ENCODE results near the gene NOL4L. TPM values are rescaled to one million over a fixed set of nuclear protein-coding genes. Genes with fewer than 3 reads are reported as not detected.

NOL4L gene
- total RNA-seq, 2 donors from 2014 or later = 18.0 to 59.7 TPM

DNA sequence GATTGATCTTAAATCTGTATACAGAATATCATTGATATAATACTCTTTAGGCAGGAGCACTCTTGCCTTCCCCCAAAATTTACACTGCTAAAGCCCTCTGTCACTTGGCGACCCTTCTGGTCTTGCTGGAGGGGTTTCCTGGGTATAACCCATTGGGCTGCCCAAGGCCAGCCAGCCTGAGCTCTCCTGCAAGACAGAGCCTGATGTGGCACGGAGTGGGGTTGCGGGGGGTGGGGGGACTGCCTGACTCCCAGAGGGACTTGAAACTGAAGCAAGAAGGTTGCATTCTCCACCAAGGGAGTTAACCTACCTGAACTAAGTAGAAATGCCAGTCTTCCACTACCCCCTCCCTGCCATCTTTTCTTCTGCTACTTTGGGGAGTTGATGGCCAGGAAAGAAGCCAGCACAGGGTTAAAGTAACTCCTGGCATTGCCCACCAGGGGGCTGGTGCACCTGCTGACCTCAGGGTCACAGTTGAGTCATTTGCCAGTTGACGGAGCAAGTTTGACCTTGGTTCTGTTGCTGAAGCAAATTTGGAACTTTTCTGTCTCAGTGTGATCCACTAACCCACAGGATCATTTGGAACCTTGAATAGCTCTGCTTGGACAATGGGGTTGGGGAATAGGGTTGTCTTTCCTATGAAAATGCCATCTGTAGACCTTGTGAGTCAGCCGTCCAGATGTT is 147.6 kb downstream of the NOL4L start:
- H3K4me1 ChIP-seq (replicated peaks) = no peaks in the 10 kb centered on the region
- no peak overlapping the region for H3K27ac ChIP-seq
- no peak overlapping the region for H3K4me3 ChIP-seq
- H3K36me3 ChIP-seq = peaks cover 9 to 10% of the 10 kb centered on the region in 2 donors
- no peaks in the 10 kb centered on the region for H3K27me3 ChIP-seq (replicated peaks; ENCODE audit: insufficient read depth)
- TF ChIP-seq POLR2A (IDR thresholded peaks at IDR 0.05) (no peak), POLR2AphosphoS5 (IDR thresholded peaks at IDR 0.05) (no peak)
- TF ChIP-seq, protein P1, sequence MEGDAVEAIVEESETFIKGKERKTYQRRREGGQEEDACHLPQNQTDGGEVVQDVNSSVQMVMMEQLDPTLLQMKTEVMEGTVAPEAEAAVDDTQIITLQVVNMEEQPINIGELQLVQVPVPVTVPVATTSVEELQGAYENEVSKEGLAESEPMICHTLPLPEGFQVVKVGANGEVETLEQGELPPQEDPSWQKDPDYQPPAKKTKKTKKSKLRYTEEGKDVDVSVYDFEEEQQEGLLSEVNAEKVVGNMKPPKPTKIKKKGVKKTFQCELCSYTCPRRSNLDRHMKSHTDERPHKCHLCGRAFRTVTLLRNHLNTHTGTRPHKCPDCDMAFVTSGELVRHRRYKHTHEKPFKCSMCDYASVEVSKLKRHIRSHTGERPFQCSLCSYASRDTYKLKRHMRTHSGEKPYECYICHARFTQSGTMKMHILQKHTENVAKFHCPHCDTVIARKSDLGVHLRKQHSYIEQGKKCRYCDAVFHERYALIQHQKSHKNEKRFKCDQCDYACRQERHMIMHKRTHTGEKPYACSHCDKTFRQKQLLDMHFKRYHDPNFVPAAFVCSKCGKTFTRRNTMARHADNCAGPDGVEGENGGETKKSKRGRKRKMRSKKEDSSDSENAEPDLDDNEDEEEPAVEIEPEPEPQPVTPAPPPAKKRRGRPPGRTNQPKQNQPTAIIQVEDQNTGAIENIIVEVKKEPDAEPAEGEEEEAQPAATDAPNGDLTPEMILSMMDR (IDR thresholded peaks at IDR 0.05) = no peak
- 84% methylated on average over 5 of the region's 5 CpGs for WGBS
- no peaks in the 10 kb centered on the region for H3K9me3 ChIP-seq
- DNase-seq (ENCODE audit: low spot score) = no peak
- intact Hi-C loops (cut with DNase I) = no loop called here

DNA sequence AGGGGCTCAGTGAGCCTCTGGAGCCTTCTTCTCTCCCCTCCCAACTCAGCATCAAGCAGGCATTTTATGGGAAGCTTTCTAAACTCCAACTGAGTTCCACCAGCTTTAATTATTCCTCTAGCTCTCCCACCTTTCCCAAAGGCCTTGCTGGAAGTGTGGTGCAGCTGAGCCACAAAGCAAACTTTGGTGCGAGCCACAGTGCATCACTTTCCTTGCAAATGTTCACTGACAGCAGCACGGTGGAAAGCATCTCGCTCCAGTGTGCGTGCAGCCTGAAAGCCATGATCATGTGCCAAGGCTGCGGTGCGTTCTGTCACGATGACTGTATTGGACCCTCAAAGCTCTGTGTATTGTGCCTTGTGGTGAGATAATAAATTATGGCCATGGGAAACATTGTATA is 148.2 kb downstream of the NOL4L start:
- intact Hi-C loops (cut with DNase I) = no loop called here
- no peaks in the 10 kb centered on the region for H3K27me3 ChIP-seq (replicated peaks; ENCODE audit: insufficient read depth)
- peaks cover 9 to 10% of the 10 kb centered on the region in 2 donors for H3K36me3 ChIP-seq
- no peaks in the 10 kb centered on the region for H3K4me1 ChIP-seq (replicated peaks)
- no peaks in the 10 kb centered on the region for H3K9me3 ChIP-seq
- TF ChIP-seq, protein P1 (IDR thresholded peaks at IDR 0.05) = no peak
- no peak for TF ChIP-seq POLR2AphosphoS5 (IDR thresholded peaks at IDR 0.05)
- no peak for TF ChIP-seq POLR2A (IDR thresholded peaks at IDR 0.05)
- DNase-seq (ENCODE audit: low spot score) = no peak
- no peak overlapping the region for H3K27ac ChIP-seq
- no peak overlapping the region for H3K4me3 ChIP-seq
- 95% methylated on average over 7 of the region's 7 CpGs for WGBS

DNA sequence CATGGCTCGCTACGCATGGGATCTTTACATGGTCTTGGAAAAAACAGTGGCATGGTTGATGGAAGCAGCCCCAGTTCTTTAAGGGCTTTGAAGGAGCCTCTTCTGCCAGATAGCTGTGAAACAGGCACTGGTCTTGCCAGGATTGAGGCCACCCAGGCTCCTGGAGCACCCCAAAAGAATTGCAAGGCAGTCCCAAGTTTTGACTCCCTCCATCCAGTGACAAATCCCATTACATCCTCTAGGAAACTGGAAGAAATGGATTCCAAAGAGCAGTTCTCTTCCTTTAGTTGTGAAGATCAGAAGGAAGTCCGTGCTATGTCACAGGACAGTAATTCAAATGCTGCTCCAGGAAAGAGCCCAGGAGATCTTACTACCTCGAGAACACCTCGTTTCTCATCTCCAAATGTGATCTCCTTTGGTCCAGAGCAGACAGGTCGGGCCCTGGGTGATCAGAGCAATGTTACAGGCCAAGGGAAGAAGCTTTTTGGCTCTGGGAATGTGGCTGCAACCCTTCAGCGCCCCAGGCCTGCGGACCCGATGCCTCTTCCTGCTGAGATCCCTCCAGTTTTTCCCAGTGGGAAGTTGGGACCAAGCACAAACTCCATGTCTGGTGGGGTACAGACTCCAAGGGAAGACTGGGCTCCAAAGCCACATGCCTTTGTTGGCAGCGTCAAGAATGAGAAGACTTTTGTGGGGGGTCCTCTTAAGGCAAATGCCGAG is 148.8 kb downstream of the NOL4L start:
- no peak overlapping the region for H3K27ac ChIP-seq
- H3K9me3 ChIP-seq = no peaks in the 10 kb centered on the region
- no peak for DNase-seq (ENCODE audit: low spot score)
- WGBS = 93% methylated on average over 11 of the region's 11 CpGs
- TF ChIP-seq POLR2AphosphoS5 (IDR thresholded peaks at IDR 0.05) (no peak), POLR2A (IDR thresholded peaks at IDR 0.05) (no peak)
- TF ChIP-seq, protein P1 (IDR thresholded peaks at IDR 0.05) = no peak
- no peak overlapping the region for H3K4me3 ChIP-seq
- intact Hi-C loops (cut with DNase I) = no loop called here
- H3K27me3 ChIP-seq (replicated peaks; ENCODE audit: insufficient read depth) = no peaks in the 10 kb centered on the region
- H3K36me3 ChIP-seq = peaks cover 9 to 15% of the 10 kb centered on the region in 2 donors
- H3K4me1 ChIP-seq (replicated peaks) = no peaks in the 10 kb centered on the region

DNA sequence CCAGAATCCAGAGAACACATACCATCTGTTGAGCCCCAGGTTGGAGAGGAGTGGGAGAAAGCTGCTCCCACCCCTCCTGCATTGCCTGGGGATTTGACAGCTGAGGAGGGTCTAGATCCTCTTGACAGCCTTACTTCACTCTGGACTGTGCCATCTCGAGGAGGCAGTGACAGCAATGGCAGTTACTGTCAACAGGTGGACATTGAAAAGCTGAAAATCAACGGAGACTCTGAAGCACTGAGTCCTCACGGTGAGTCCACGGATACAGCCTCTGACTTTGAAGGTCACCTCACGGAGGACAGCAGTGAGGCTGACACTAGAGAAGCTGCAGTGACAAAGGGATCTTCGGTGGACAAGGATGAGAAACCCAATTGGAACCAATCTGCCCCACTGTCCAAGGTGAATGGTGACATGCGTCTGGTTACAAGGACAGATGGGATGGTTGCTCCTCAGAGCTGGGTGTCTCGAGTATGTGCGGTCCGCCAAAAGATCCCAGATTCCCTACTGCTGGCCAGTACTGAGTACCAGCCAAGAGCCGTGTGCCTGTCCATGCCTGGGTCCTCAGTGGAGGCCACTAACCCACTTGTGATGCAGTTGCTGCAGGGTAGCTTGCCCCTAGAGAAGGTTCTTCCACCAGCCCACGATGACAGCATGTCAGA is 149.6 kb downstream of the NOL4L start:
- H3K27me3 ChIP-seq (replicated peaks; ENCODE audit: insufficient read depth) = no peaks in the 10 kb centered on the region
- no peak overlapping the region for H3K4me3 ChIP-seq
- intact Hi-C loops (cut with DNase I) = no loop called here
- peaks cover 9 to 15% of the 10 kb centered on the region in 2 donors for H3K36me3 ChIP-seq
- H3K9me3 ChIP-seq = no peaks in the 10 kb centered on the region
- no peaks in the 10 kb centered on the region for H3K4me1 ChIP-seq (replicated peaks)
- TF ChIP-seq, protein P1 (IDR thresholded peaks at IDR 0.05) = no peak
- TF ChIP-seq POLR2A (IDR thresholded peaks at IDR 0.05) = no peak
- no peak for TF ChIP-seq POLR2AphosphoS5 (IDR thresholded peaks at IDR 0.05)
- H3K27ac ChIP-seq = no peak overlapping the region
- WGBS = 92% methylated on average over 12 of the region's 12 CpGs
- DNase-seq (ENCODE audit: low spot score) = no peak
